Measurements from ENCODE around the gene HDGFL1.

The HDGFL1 gene

GRCh38 chr6:22589118-22589517 lies 19.8 kb downstream of the HDGFL1 start:
- no peak for FAIRE-seq

GRCh38 chr6:22590423-22590822 lies 21.1 kb downstream of the HDGFL1 start:
- FAIRE-seq (no peak), DNase-seq (ENCODE audit: insufficient read length, low spot score) (no peak)

More at GRCh38 chr6:22589118-22589517, 19.8 kb downstream of the HDGFL1 start:
- no peak for DNase-seq (ENCODE audit: insufficient read length, low spot score)

GRCh38 chr6:22593895-22594294 lies 24.5 kb downstream of the HDGFL1 start:
- FAIRE-seq (no peak), DNase-seq (ENCODE audit: insufficient read length, low spot score) (no peak)

GRCh38 chr6:22596011-22596410 lies 26.6 kb downstream of the HDGFL1 start:
- DNase-seq (ENCODE audit: insufficient read length, low spot score), result no peak
- FAIRE-seq, result no peak

- DNase-seq (ENCODE audit: insufficient read length, low spot score), result no peak
- no peak for FAIRE-seq
Measured at GRCh38 chr6:22598339-22598738, 29.0 kb downstream of the HDGFL1 start.

- peak; percentile 66 for FAIRE-seq
- DNase-seq (ENCODE audit: insufficient read length, low spot score), result no peak
Measured at GRCh38 chr6:22600059-22600458, 30.7 kb downstream of the HDGFL1 start.

- no peak for FAIRE-seq
- DNase-seq (ENCODE audit: insufficient read length, low spot score), result no peak
Measured at GRCh38 chr6:22601984-22602383, 32.6 kb downstream of the HDGFL1 start.

- no peak for DNase-seq (ENCODE audit: insufficient read length, low spot score)
- FAIRE-seq, result no peak
Measured at GRCh38 chr6:22605736-22606135, 36.4 kb downstream of the HDGFL1 start.

- FAIRE-seq (no peak), DNase-seq (ENCODE audit: insufficient read length, low spot score) (no peak)
Measured at GRCh38 chr6:22610127-22610526, 40.8 kb downstream of the HDGFL1 start.

GRCh38 chr6:22612236-22612635 lies 42.9 kb downstream of the HDGFL1 start:
- FAIRE-seq (no peak), DNase-seq (ENCODE audit: insufficient read length, low spot score) (no peak)

- FAIRE-seq (no peak), DNase-seq (ENCODE audit: insufficient read length, low spot score) (no peak)
Measured at GRCh38 chr6:22613051-22613450, 43.7 kb downstream of the HDGFL1 start.

GRCh38 chr6:22613695-22614094 lies 44.3 kb downstream of the HDGFL1 start:
- no peak for DNase-seq (ENCODE audit: insufficient read length, low spot score)

GRCh38 chr6:22614547-22614946 lies 45.2 kb downstream of the HDGFL1 start:
- DNase-seq (ENCODE audit: insufficient read length, low spot score) (no peak), FAIRE-seq (no peak)

More at GRCh38 chr6:22613695-22614094, 44.3 kb downstream of the HDGFL1 start:
- FAIRE-seq, result no peak

GRCh38 chr6:22621028-22621427 lies 51.7 kb downstream of the HDGFL1 start:
- DNase-seq (ENCODE audit: insufficient read length, low spot score) (no peak), FAIRE-seq (no peak)

All from HTR-8/SVneo (cell line).